PC-9 (cell line): ENCODE results near the gene CBLN3. TPM values are rescaled to one million over a fixed set of nuclear protein-coding genes. Genes with fewer than 3 reads are reported as not detected.
A peak's percentile ranks its signal among the peaks of the same experiment; 100 is the strongest.

Source experiments
- BruUV-seq: library from RNA; stranded (reverse); fragments of 400-500 nt; replicated peaks from 2 replicates; lab custom pipeline; 2021; lab: Mats Ljungman, UMichigan
- CTCF ChIA-PET: fragments of 300-600 bp; sonication (Branson Sonifier 250); formaldehyde crosslinking; loops from one replicate; lab custom pipeline; 2022; ENCODE audit warnings: antibody characterized with exemption; lab: Charles Lee
- POLR2A ChIA-PET: fragments of 300-600 bp; sonication (Branson Sonifier 250); formaldehyde crosslinking; loops from one replicate; lab custom pipeline; 2022; ENCODE audit warnings: antibody characterized with exemption; ENCODE audit not compliant: unreplicated experiment; lab: Charles Lee
- DNase-seq, 2 experiments: peaks; one replicate each; pipeline versions ENCODE4 v3.0.0 to v3.0.0-alpha.2; 2015 to 2022; ENCODE audit warnings: mixed read lengths in 1 of 2
- H2AFZ ChIP-seq: fragments of 200-600 bp; sonication (generic); 2 replicates; pipeline ENCODE4 v1.8.1; 2017; ENCODE audit warnings: antibody characterized with exemption
- H3F3A ChIP-seq: fragments of 200-600 bp; sonication (generic); 2 replicates; pipeline ENCODE4 v1.8.1; 2017; ENCODE audit warnings: antibody characterized with exemption, mild to moderate bottlenecking, low read depth; ENCODE audit not compliant: insufficient read depth
- H3K27ac ChIP-seq: fragments of 200-600 bp; sonication (generic); 2 replicates; pipeline ENCODE4 v1.6.1; 2016; ENCODE audit warnings: mixed run types
- H3K27me3 ChIP-seq: fragments of 200-600 bp; sonication (generic); 2 replicates; pipeline ENCODE4 v1.6.1; 2016; ENCODE audit warnings: low read depth, mixed run types; ENCODE audit not compliant: insufficient read depth
- H3K36me3 ChIP-seq: fragments of 200-600 bp; sonication (generic); 2 replicates; pipeline ENCODE4 v1.6.1; 2016; ENCODE audit warnings: low read depth, mixed run types
- H3K4me1 ChIP-seq: fragments of 200-600 bp; sonication (generic); replicated peaks from 2 replicates; pipeline ENCODE4 v1.6.1; 2016; ENCODE audit warnings: mixed run types; ENCODE audit not compliant: insufficient read depth
- H3K4me2 ChIP-seq: fragments of 200-600 bp; sonication (generic); 2 replicates; pipeline ENCODE4 v1.6.1; 2017; ENCODE audit warnings: mixed run types
- H3K4me3 ChIP-seq: fragments of 200-600 bp; sonication (generic); 2 replicates; pipeline ENCODE4 v1.6.1; 2016; ENCODE audit warnings: mixed run types
- H3K79me2 ChIP-seq: fragments of 200-600 bp; sonication (generic); 2 replicates; pipeline ENCODE4 v1.6.1; 2017; ENCODE audit warnings: low read depth, mixed run types
- H3K9me2 ChIP-seq: fragments of 200-600 bp; sonication (generic); 2 replicates; pipeline ENCODE4 v1.8.1; 2017; ENCODE audit warnings: mild to moderate bottlenecking; ENCODE audit not compliant: insufficient read depth
- H3K9me3 ChIP-seq: fragments of 200-600 bp; sonication (generic); 2 replicates; pipeline ENCODE4 v1.8.1; 2016; ENCODE audit warnings: low read depth; ENCODE audit not compliant: insufficient read depth
- H4K20me1 ChIP-seq: fragments of 200-600 bp; sonication (generic); 2 replicates; pipeline ENCODE4 v1.8.1; 2017; ENCODE audit not compliant: insufficient read depth
- CTCF ChIP-seq: fragments of 200-600 bp; sonication (generic); conservative IDR thresholded peaks from 2 replicates; pipeline ENCODE4 v1.6.1; 2017; ENCODE audit warnings: mixed run types, antibody characterized with exemption, mild to moderate bottlenecking, moderate library complexity
- EZH2 ChIP-seq: fragments of 200-600 bp; sonication (generic); IDR thresholded peaks from 2 replicates; pipeline ENCODE4 v1.8.0; 2017; ENCODE audit warnings: antibody characterized with exemption, low read depth
- intact Hi-C: fragments of 100-400 bp; cut with micrococcal nuclease; formaldehyde crosslinking; loops from one replicate; pipeline ENCODE4 v1.10.0; 2022; ENCODE audit not compliant: unreplicated experiment
- total RNA-seq: library from RNA; stranded (reverse); gene quantifications from 2 replicates; pipeline ENCODE4 v1.2.3, GENCODE V29; 2021

CBLN3 gene
- total RNA-seq, 1 experiment from 2014 or later: 8.3 TPM

- H3K36me3 ChIP-seq: no peaks in the 10 kb centered on the region
- H3K27ac ChIP-seq: peak overlapping the region; percentile 53; the same call in 1 of the 2 replicates
- ChIA-PET POLR2A (interaction anchor here (0.6 to 1.8 kb wide), 5 partner anchors 39 to 1046 kb away, joined by 3 to 11 read pairs (median 8); partner anchors contain the start of genes RIPK3 and TINF2), CTCF (interaction anchor here (0.6 to 1.4 kb wide), 3 partner anchors 31 to 150 kb away, joined by 3 to 7 read pairs (median 5); partner anchors contain the start of gene NYNRIN)
- no peak overlapping the region for H2AFZ ChIP-seq
- intact Hi-C loops: loop anchor here (2.0 to 5.0 kb wide), 2 partner anchors 37 to 188 kb away; partner anchors contain the start of gene TINF2
- no peaks in the 10 kb centered on the region for H3K27me3 ChIP-seq
- no TSS peak for BruUV-seq
- peaks cover 22% of the 10 kb centered on the region; the same call in 1 of the 2 replicates for H3F3A ChIP-seq
- DNase-seq: peak in 1 of 2 experiments; percentile 71
- no peaks in the 10 kb centered on the region for H3K9me3 ChIP-seq
- H3K4me3 ChIP-seq: peak overlapping the region; percentile 64
- 0 out of 2 replicates have a peak, but pooled peaks cover 4% of the 10 kb centered on the region for H4K20me1 ChIP-seq
- TF ChIP-seq CTCF (no peak), EZH2 (no peak)
- no peaks in the 10 kb centered on the region for H3K9me2 ChIP-seq
- H3K4me1 ChIP-seq: peaks cover 24% of the 10 kb centered on the region
- peak overlapping the region; percentile 83 for H3K4me2 ChIP-seq
- H3K79me2 ChIP-seq: peaks cover 14% of the 10 kb centered on the region
Measured at GRCh38 chr14:24430143-24430681, 744 bp upstream of the CBLN3 start.

- intact Hi-C loops: no loop called here
- peaks cover 23% of the 10 kb centered on the region; the same call in 1 of the 2 replicates for H3F3A ChIP-seq
- H3K9me2 ChIP-seq: no peaks in the 10 kb centered on the region
- H3K79me2 ChIP-seq: peaks cover 14% of the 10 kb centered on the region
- peak overlapping the region; percentile 83 for H3K4me2 ChIP-seq
- peak overlapping the region; percentile 64; the same call in 1 of the 2 replicates for H3K4me3 ChIP-seq
- H3K9me3 ChIP-seq: no peaks in the 10 kb centered on the region
- no peak overlapping the region for H3K27ac ChIP-seq
- H4K20me1 ChIP-seq: 0 out of 2 replicates have a peak, but pooled peaks cover 4% of the 10 kb centered on the region
- POLR2A ChIA-PET: no interaction called here
- no peaks in the 10 kb centered on the region for H3K36me3 ChIP-seq
- no peaks in the 10 kb centered on the region for H3K27me3 ChIP-seq
- TF ChIP-seq EZH2: no peak
- no peak for TF ChIP-seq CTCF
- CTCF ChIA-PET: interaction anchor here (0.5 kb wide), 1 partner anchor 10 kb away, joined by 4 read pairs; no protein-coding TSS in a partner anchor
- H2AFZ ChIP-seq: no peak overlapping the region
- H3K4me1 ChIP-seq: peaks cover 28% of the 10 kb centered on the region
- BruUV-seq: no TSS peak
- DNase-seq: no peak
Measured at GRCh38 chr14:24428628-24429394, 657 bp downstream of the CBLN3 start.
